Gastrocnemius medialis (tissue), 4 donors: ENCODE measurements around the gene NAV2.

ENCODE experiments used
- POLR2A ChIP-seq, 2 donors: fragments of 450-650 bp; IDR thresholded peaks; one replicate each; pipeline ENCODE4 v1.6.1; 2017; ENCODE audit warnings: antibody characterized with exemption in 2 of 2, mild to moderate bottlenecking in 2 of 2, moderate library complexity in 2 of 2
- TF ChIP-seq, protein P1 (sequence below), 5 experiments: fragments of 450-650 bp in 3 of 5; fragments of 200-600 bp in 2 of 5; sonication (generic) in 2 of 5; IDR thresholded peaks in 4 of 5; conservative IDR thresholded peaks in 1 of 5; 1 replicate in 4 of 5; 2 replicates in 1 of 5; pipeline ENCODE4 v1.5.1; 2016 to 2019; ENCODE audit warnings: antibody characterized with exemption in 5 of 5, mild to moderate bottlenecking in 3 of 5, moderate library complexity in 3 of 5

DNA sequence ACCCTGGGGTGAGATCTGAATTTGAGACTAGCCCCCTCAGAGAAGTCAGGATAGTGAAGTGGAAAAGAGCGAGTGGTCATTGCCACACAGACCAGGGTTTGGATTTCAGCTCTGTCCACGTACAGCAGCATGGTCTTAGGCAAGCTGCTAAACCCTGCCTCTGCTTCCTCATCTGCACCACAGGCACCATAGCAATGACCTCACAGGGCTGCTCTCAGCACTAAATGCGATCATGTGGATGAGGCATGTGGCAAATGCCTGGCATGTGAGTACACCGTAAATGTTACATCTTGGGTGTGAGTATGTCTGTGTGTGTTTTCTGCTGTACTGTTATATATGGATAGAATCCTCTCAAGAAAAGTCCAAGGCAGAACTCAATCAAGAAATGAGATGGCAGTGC is 15.8 kb downstream of the NAV2 start:
- TF ChIP-seq, protein P1, sequence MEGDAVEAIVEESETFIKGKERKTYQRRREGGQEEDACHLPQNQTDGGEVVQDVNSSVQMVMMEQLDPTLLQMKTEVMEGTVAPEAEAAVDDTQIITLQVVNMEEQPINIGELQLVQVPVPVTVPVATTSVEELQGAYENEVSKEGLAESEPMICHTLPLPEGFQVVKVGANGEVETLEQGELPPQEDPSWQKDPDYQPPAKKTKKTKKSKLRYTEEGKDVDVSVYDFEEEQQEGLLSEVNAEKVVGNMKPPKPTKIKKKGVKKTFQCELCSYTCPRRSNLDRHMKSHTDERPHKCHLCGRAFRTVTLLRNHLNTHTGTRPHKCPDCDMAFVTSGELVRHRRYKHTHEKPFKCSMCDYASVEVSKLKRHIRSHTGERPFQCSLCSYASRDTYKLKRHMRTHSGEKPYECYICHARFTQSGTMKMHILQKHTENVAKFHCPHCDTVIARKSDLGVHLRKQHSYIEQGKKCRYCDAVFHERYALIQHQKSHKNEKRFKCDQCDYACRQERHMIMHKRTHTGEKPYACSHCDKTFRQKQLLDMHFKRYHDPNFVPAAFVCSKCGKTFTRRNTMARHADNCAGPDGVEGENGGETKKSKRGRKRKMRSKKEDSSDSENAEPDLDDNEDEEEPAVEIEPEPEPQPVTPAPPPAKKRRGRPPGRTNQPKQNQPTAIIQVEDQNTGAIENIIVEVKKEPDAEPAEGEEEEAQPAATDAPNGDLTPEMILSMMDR (IDR thresholded peaks at IDR 0.05 in 4 of 5, conservative IDR thresholded peaks at IDR 0.05 in 1 of 5) = no peak
- TF ChIP-seq POLR2A (IDR thresholded peaks at IDR 0.05) = no peak
